Measurements from ENCODE around the gene SLC49A4. TPM values are rescaled to one million over a fixed set of nuclear protein-coding genes. Genes with fewer than 3 reads are reported as not detected.
"Not testable (repeated sequence)": the region's sequence is repeated elsewhere in the genome, so short reads cannot be mapped to it uniquely, and the experiment has no call there.

The SLC49A4 gene, protein sequence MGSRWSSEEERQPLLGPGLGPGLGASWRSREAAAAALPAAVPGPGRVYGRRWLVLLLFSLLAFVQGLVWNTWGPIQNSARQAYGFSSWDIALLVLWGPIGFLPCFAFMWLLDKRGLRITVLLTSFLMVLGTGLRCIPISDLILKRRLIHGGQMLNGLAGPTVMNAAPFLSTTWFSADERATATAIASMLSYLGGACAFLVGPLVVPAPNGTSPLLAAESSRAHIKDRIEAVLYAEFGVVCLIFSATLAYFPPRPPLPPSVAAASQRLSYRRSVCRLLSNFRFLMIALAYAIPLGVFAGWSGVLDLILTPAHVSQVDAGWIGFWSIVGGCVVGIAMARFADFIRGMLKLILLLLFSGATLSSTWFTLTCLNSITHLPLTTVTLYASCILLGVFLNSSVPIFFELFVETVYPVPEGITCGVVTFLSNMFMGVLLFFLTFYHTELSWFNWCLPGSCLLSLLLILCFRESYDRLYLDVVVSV
- 1 to 10 TPM; 2.3 to 3.6 (median 3.0) TPM for polyA plus RNA-seq

DNA sequence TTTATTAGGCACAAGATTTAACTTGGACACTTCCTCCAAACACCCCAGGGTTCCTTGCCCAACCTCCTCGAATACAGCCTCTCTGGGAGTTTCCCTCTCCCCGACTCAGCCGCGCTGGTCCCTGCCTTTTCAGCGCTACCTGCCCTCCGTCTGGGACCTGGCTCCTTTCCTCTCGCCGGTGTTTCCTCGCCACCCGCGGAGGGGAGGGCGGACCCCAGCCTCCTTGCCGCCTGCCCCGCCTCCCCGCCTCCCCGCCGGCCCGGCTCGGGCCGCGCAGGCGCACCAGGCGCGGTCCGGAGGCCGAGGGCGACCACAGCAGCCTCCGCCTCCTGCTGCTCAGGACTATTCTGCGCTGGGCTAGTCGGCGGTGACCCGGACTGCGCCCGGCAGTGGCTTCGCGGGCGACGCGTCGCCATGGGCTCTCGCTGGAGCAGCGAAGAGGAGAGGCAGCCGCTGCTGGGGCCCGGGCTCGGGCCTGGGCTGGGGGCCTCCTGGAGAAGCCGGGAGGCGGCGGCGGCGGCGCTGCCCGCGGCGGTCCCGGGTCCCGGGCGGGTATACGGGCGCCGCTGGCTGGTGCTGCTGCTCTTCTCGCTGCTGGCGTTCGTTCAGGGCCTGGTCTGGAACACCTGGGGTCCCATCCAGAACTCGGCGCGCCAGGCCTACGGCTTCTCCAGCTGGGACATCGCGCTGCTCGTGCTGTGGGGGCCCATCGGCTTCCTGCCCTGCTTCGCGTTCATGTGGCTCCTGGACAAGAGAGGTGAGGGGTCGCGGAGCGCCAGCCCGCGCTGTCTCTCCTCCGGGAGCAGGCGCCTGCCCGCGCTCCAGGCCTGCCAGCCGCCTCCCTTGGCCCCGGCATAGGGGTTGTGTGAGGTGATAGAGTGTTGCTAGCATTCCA, at the start of gene SLC49A4:
SLC49A4 (plus strand) TSS at position 291 of the 895 bp plus-strand sequence; CDS start at position 415, 124 bp downstream.
- no peaks in the 10 kb centered on the region for H3K9me3 Mint-ChIP-seq
- H3K36me3 Mint-ChIP-seq = no peaks in the 10 kb centered on the region
- peak within 1 kb of the TSS in 5 of 6 donors; percentile 14 to 96 (median 84) for H3K27ac Mint-ChIP-seq

DNA sequence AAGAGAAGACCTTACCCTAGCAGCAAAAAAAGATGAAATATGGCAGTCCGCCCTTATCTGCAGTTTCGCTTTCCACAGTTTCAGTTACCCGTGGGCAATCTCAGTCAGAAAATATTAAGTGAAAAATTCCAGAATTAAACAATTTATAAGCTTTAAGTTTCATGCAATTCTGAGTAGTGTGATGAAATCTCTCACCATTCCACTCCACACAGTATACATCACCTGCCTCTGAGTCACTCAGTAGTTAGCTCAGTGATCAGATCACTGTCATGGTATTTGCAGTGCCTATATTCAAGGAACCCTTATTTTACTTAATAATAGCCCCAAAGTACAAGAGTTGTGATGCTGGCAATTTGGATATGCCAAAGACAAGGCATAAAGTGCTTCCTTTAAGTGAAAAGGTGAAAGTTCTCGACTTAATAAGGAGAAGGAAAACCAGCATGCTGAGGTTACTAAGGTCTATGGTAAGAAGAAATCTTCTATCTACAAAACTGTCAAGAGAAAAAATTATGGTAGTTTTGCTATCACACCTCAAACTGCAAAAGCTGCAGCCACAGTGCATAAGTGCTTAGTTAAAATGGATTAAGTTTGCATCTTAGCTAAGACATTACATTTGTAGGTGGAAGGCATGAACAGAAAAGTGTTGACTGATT, 49.4 kb upstream of the SLC49A4 start:
- no peak for DNase-seq
- Mint-ChIP-seq H3K4me1 (peaks cover 0 to 8% of the 10 kb centered on the region in 2 donors), H3K4me3 (no peak overlapping the region), H3K27me3 (ENCODE audit: low read depth in 3 of 3) (no peaks in the 10 kb centered on the region), H3K9me3 (no peaks in the 10 kb centered on the region), H3K27ac (no peak overlapping the region), H3K36me3 (peaks cover 29 to 41% (median 37%) of the 10 kb centered on the region in 3 donors)

More for the DNA sequence above, at the start of gene SLC49A4:
- Mint-ChIP-seq H3K27me3 (ENCODE audit: low read depth in 3 of 3) (peaks cover 5 to 13% (median 7%) of the 10 kb centered on the region in 3 donors), H3K4me1 (peaks cover 19 to 30% of the 10 kb centered on the region in 2 donors), H3K4me3 (peak within 1 kb of the TSS; percentile 72 to 95 (median 93))
- DNase-seq = peak; percentile 80 to 83 (median 81)

DNA sequence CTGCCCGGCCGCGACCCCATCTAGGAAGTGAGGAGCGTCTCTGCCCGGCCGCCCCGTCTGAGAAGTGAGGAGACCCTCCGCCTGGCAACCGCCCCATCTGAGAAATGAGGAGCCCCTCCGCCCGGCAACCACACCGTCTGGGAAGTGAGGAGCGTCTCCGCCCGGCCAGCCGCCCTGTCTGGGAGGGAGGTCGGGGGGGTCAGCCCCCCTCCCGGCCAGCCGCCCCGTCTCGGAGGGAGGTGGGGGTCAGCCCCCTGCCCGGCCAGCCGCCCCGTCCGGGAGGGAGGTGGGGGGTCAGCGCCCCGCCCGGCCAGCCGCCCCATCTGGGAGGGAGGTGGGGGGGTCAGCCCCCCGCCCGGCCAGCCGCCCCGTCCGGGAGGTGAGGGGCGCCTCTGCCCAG, 47.6 kb upstream of the SLC49A4 start:
- H3K4me3 Mint-ChIP-seq; H3K27ac Mint-ChIP-seq; DNase-seq; H3K4me1 Mint-ChIP-seq; H3K27me3 Mint-ChIP-seq (ENCODE audit: low read depth in 3 of 3); H3K9me3 Mint-ChIP-seq: not testable (repeated sequence)
- H3K36me3 Mint-ChIP-seq = peaks cover 17 to 34% (median 33%) of the 10 kb centered on the region in 3 donors

DNA sequence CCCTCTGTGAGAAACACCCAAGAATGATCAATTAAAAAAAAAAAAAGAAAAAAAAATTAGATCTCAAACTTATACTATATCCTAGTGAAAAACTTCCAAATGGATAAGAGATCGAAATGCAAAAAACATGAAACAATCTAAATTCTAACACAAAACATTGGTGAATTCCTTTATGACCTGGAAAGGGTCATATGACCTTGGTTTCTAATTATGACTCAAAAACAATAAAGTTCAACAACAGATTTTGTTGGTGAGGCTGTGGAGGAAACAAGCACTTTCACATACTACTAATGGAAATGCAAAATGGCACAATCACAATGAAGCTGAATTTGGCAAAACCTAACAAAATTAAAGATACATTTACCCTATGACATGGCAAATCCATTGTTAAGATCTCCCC, 46.5 kb upstream of the SLC49A4 start:
- no peak for DNase-seq
- no peak overlapping the region for H3K27ac Mint-ChIP-seq
- H3K4me1 Mint-ChIP-seq = no peaks in the 10 kb centered on the region
- no peaks in the 10 kb centered on the region for H3K9me3 Mint-ChIP-seq
- peaks cover 0 to 2% (median 0%) of the 10 kb centered on the region in 3 donors for H3K27me3 Mint-ChIP-seq (ENCODE audit: low read depth in 3 of 3)
- H3K36me3 Mint-ChIP-seq = peaks cover 15 to 34% (median 33%) of the 10 kb centered on the region in 3 donors
- H3K4me3 Mint-ChIP-seq = no peak overlapping the region

DNA sequence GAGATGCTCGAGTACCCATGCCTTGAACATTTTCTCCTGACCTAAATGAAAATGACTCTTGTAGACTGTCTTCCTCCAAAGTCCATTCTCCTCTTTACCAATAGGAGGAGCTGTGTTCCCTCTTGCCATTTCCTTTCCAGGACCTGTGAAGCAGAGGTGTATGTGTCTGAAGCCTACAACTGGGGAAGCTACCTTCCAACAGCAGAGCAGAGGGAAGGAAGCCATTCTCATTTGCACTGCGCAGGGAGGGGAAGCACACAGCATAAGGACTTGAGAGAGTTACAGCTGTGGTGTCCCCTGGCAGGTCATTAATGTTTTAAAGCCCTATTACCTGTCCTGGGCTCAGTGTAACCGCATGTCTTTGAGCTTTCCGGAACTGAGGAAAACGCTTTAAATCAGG, 39.9 kb upstream of the SLC49A4 start:
- Mint-ChIP-seq H3K27ac (no peak overlapping the region), H3K9me3 (no peaks in the 10 kb centered on the region), H3K36me3 (peaks cover 25 to 53% (median 41%) of the 10 kb centered on the region in 3 donors), H3K4me1 (peaks cover 0 to 5% of the 10 kb centered on the region in 2 donors), H3K4me3 (no peak overlapping the region), H3K27me3 (ENCODE audit: low read depth in 3 of 3) (peaks cover 0 to 2% (median 1%) of the 10 kb centered on the region in 3 donors)
- DNase-seq = peak; percentile 24 to 38 (median 29)

DNA sequence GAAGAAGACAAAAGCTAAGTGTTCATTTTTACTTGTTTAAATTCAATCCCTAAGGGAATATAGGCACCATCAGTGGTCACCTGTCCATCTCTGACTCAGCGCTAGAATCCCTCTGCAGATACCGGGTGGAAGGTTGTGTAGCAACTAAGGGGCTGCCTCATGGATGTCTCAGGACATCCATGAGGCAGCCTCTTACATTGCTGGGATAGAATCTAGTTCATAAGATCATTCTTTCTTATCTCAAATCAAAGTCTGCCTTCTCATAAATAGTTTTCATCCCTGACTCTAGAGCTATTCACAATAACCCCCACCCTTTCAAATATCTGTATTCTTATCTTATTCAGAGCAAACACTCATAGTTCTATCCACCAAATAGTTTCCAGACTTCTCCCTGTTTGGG, 39.4 kb upstream of the SLC49A4 start:
- Mint-ChIP-seq H3K9me3 (no peaks in the 10 kb centered on the region), H3K4me3 (no peak overlapping the region), H3K36me3 (peaks cover 25 to 53% (median 41%) of the 10 kb centered on the region in 3 donors), H3K27me3 (ENCODE audit: low read depth in 3 of 3) (peaks cover 0 to 2% (median 1%) of the 10 kb centered on the region in 3 donors), H3K4me1 (peaks cover 0 to 5% of the 10 kb centered on the region in 2 donors), H3K27ac (no peak overlapping the region)
- no peak for DNase-seq

DNA sequence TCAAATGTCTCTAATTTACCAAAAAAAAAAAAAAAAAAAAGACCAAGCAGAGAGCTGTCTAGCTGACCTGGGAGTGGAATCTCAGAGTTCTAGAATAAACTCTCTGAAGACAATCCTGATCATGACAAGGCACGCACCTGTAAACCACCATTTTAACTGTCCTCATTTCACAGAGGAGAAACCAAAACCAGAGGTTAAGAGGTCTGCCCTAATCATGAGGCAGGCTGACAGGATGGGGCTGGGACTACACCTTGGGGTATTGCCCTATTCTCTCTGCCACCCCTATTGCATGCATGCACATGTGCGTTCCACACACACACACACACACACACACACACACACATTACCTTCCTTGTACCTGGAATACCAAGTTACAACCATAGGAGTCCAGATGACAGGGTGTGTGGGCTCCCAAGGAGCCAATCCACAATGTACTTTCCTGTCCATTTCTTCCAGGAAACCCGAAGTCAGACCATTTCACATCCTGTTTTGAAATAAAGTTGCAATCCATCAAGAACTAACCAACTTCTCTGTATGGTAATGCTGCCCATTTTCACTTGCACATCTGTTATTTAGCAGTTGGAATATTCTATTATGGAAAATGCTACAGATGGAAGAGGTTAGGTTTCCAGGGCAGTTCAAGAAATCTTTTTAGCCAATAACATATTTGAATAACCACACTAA, 35.9 kb upstream of the SLC49A4 start:
- no peak for DNase-seq
- Mint-ChIP-seq H3K4me1 (peaks cover 2 to 5% of the 10 kb centered on the region in 2 donors), H3K36me3 (peaks cover 17 to 44% (median 22%) of the 10 kb centered on the region in 3 donors), H3K4me3 (no peak overlapping the region), H3K9me3 (no peaks in the 10 kb centered on the region), H3K27me3 (ENCODE audit: low read depth in 3 of 3) (peaks cover 0 to 1% (median 0%) of the 10 kb centered on the region in 3 donors), H3K27ac (no peak overlapping the region)

DNA sequence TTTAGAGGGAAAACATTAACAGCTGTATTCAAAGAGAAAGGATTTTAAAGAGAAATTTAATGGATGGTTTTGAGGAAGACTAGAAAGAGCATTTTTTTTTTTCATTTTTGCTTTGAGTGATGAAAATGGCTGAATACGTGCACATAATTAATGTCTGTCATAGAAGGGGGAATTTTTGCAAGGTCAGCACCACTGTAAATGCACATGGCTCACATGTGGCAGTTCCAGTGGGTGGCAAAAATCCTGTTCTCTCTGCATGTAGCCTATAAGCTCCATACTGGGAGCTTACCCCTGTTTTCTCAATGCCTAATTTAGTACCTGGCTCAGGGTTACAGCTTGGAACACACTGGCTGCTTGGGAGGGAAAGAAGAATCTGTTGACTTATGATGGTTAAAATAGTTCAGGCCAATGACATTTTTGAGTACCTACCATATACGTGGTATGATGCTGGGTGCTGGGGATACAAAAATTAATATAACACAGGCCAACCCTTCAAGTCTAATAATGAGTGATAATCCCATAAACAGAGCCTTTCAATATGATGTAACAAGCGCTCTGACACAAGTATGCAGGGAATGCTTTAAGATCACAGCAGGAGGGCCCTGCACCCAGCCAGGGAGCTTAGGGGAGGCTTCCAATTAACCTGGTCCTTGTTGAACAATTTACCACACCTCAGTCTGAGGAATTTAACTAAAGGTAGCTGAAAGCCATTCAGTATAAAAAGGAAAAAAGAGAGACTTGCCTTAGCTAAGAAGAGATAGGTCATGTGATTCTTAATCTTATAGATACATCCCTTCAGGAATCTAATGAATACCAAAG, 34.2 kb upstream of the SLC49A4 start:
- Mint-ChIP-seq H3K36me3 (peaks cover 12 to 40% (median 12%) of the 10 kb centered on the region in 3 donors), H3K27me3 (ENCODE audit: low read depth in 3 of 3) (peaks cover 0 to 1% (median 0%) of the 10 kb centered on the region in 3 donors), H3K4me3 (no peak overlapping the region), H3K9me3 (no peaks in the 10 kb centered on the region), H3K27ac (peak overlapping the region in 1 of 6 donors; percentile 17), H3K4me1 (peaks cover 2 to 5% of the 10 kb centered on the region in 2 donors)
- no peak for DNase-seq

DNA sequence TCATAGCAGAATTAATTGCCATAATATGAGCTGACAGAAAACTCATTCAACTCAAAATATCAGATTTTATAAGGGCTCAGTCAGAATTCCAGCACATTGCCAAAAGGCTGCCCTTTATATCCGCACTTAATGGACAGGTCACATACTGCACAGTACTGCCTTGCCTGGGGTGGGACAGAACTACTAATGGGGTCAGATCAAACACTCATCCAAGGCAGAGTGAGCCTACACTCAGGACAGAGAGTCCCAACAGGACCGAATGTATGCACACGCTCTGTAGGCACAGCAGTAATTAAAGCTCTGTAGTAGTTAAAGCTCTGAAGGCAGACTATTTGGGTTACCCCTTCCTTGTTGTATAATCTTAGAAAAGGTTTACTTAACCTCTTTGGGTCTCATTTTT, 28.4 kb upstream of the SLC49A4 start:
- DNase-seq = no peak
- no peaks in the 10 kb centered on the region for H3K27me3 Mint-ChIP-seq (ENCODE audit: low read depth in 3 of 3)
- H3K36me3 Mint-ChIP-seq = peaks cover 12 to 42% (median 23%) of the 10 kb centered on the region in 3 donors
- H3K4me3 Mint-ChIP-seq = no peak overlapping the region
- no peak overlapping the region for H3K27ac Mint-ChIP-seq
- H3K4me1 Mint-ChIP-seq = peaks cover 0 to 2% of the 10 kb centered on the region in 2 donors
- H3K9me3 Mint-ChIP-seq = no peaks in the 10 kb centered on the region

DNA sequence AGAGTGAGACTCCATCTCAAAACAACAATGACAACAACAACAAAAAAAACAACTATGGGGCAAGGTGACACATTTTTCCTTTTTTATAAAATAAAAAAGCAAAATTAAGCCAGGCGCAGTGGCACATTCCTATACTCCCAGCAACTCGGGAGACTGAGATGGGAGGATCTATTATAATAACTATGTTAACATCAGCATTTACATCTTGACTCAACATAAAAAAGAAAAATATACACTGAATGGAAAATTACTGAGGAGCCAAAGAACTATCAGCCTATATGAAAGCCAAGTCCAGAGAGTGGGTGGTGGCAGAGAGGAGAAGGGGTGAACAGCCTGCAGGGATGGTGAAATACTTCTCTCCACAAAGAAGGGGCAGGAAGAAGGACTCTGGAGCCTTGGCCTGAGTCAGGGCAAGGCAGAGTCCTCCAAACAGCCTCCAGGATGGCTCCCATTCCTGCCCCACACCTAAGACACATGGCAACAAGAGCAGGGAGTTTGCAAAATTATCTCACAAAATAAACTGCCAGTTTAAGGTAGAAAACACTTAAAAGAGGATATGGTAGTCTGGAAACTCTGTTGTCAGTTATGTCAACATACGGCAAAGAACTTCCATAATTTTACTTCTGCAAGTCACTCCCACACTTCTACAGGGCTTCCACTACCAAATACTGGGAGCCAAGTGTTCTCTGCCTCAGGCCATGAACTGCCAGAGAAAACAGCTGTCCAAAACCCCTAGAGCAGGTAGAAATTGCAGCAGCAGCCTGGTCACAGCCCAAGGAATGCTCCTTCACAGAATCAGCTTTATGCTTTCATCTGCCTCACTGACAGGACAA, 27.1 kb upstream of the SLC49A4 start:
- H3K27ac Mint-ChIP-seq = no peak overlapping the region
- no peaks in the 10 kb centered on the region for H3K27me3 Mint-ChIP-seq (ENCODE audit: low read depth in 3 of 3)
- H3K36me3 Mint-ChIP-seq = peaks cover 12 to 37% (median 17%) of the 10 kb centered on the region in 3 donors
- DNase-seq = no peak
- no peaks in the 10 kb centered on the region for H3K9me3 Mint-ChIP-seq
- H3K4me1 Mint-ChIP-seq = peaks cover 0 to 2% of the 10 kb centered on the region in 2 donors
- no peak overlapping the region for H3K4me3 Mint-ChIP-seq

DNA sequence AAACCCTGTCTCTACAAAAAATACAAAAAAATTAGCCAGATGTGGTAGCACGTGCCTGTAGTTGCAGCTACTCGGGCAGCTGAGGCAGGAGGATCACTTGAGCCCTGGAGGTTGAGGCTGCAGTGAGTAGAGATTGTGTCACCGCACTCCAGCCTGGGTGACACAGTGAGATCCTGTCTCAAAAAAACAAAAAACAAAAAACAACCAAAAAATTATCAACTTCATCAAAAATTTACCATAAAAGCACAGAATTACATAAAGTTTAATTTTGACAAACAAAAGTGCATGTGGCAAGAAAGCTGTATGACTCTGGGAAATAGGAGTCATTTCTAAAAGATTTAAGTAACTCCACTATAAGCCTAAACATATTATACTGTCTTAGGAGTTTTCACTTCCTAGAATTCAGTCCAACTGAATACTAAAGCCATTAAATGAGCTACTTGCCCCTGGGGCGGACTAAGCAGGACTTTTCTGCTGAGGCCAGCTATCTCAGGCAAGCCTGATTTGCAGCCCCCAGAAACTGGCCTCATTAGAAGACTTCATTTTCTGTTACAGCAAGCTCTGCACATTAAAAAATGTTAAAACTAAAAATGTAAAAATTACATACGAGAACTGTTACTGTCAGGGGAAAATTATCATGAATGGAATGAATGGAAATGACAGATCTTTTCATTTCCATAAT, 24.2 kb upstream of the SLC49A4 start:
- Mint-ChIP-seq H3K27me3 (ENCODE audit: low read depth in 3 of 3) (no peaks in the 10 kb centered on the region), H3K9me3 (no peaks in the 10 kb centered on the region), H3K4me3 (no peak overlapping the region), H3K36me3 (peaks cover 12 to 34% (median 17%) of the 10 kb centered on the region in 3 donors), H3K27ac (no peak overlapping the region), H3K4me1 (no peaks in the 10 kb centered on the region)
- DNase-seq = no peak
